ENCODE results near the gene IL18. TPM values are rescaled to one million over a fixed set of nuclear protein-coding genes. Genes with fewer than 3 reads are reported as not detected.
"Not testable (repeated sequence)": the region's sequence is repeated elsewhere in the genome, so short reads cannot be mapped to it uniquely, and the experiment has no call there.

The IL18 gene
- total RNA-seq, 1 experiment from 2014 or later = 61.6 TPM

- peak; percentile 90 for DNase-seq
- H3K9me2 ChIP-seq (replicated peaks; ENCODE audit: low read length) = no peaks in the 10 kb centered on the region
- H3K9ac ChIP-seq (ENCODE audit: low read length) = peak overlapping the region; percentile 82
- no TSS peak for BruUV-seq (replicated peaks)
- peak overlapping the region; percentile 73 for H3K4me3 ChIP-seq (ENCODE audit: low read length)
- no peaks in the 10 kb centered on the region for H3K27me3 ChIP-seq (ENCODE audit: low read length)
- H4K20me1 ChIP-seq (ENCODE audit: low read length) = no peaks in the 10 kb centered on the region
- ATAC-seq = peak; percentile 78
- H3K4me1 ChIP-seq (ENCODE audit: insufficient read depth, low read length) = peaks cover 68% of the 10 kb centered on the region
- no peaks in the 10 kb centered on the region for H3K9me3 ChIP-seq (ENCODE audit: low read length)
- 0 out of 2 replicates have a peak overlapping the region, but pooled peaks have one; percentile 19 for H2AFZ ChIP-seq (ENCODE audit: low read length)
- TF ChIP-seq EZH2 (IDR thresholded peaks at IDR 0.05; ENCODE audit: low read length, unreplicated experiment) (no peak), EZH2phosphoT487 (IDR thresholded peaks at IDR 0.05; ENCODE audit: borderline replicate concordance, low read length) (no peak)
- TF ChIP-seq, protein P1, sequence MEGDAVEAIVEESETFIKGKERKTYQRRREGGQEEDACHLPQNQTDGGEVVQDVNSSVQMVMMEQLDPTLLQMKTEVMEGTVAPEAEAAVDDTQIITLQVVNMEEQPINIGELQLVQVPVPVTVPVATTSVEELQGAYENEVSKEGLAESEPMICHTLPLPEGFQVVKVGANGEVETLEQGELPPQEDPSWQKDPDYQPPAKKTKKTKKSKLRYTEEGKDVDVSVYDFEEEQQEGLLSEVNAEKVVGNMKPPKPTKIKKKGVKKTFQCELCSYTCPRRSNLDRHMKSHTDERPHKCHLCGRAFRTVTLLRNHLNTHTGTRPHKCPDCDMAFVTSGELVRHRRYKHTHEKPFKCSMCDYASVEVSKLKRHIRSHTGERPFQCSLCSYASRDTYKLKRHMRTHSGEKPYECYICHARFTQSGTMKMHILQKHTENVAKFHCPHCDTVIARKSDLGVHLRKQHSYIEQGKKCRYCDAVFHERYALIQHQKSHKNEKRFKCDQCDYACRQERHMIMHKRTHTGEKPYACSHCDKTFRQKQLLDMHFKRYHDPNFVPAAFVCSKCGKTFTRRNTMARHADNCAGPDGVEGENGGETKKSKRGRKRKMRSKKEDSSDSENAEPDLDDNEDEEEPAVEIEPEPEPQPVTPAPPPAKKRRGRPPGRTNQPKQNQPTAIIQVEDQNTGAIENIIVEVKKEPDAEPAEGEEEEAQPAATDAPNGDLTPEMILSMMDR (conservative IDR thresholded peaks at IDR 0.05; ENCODE audit: low read depth, low read length) = no peak
- peak overlapping the region; percentile 95 for H3K27ac ChIP-seq (ENCODE audit: low read length)
- peaks cover 52% of the 10 kb centered on the region for H3K79me2 ChIP-seq (ENCODE audit: low read length)
- ChIA-PET POLR2A (ENCODE audit: unreplicated experiment) (interaction anchor here (0.6 to 0.8 kb wide), 4 partner anchors 9 to 76 kb away, joined by 3 to 11 read pairs (median 4); partner anchors contain the start of genes SDHD and TIMM8B), CTCF (interaction anchor here (0.5 to 0.9 kb wide), 4 partner anchors 12 to 155 kb away, joined by 3 read pairs; partner anchors contain the start of genes BCO2, SDHD and TIMM8B)
- intact Hi-C loops (cut with micrococcal nuclease) = loop anchor here (1.0 to 5.0 kb wide), 2 partner anchors 43 to 64 kb away; partner anchors contain the start of gene PTS
- H3F3A ChIP-seq (ENCODE audit: low read length, unreplicated experiment) = peaks cover 17% of the 10 kb centered on the region
- peak overlapping the region; percentile 88 for H3K4me2 ChIP-seq (ENCODE audit: low read length)
- peaks cover 8% of the 10 kb centered on the region; the same call in 1 of the 2 replicates for H3K36me3 ChIP-seq (ENCODE audit: low read depth, low read length)
These were observed 940 bp downstream of the IL18 start for GRCh38 chr11:112162761-112163546.

GRCh38 chr11:112162200-112162599 lies 1.7 kb downstream of the IL18 start:
- intact Hi-C loops (cut with micrococcal nuclease) = loop anchor here (5.0 kb wide), 1 partner anchor 65 kb away; the partner anchor contains the start of gene PTS
- H3K9me3 ChIP-seq (ENCODE audit: low read length); H3K36me3 ChIP-seq (ENCODE audit: low read depth, low read length); H3K9me2 ChIP-seq (replicated peaks; ENCODE audit: low read length); ATAC-seq; H2AFZ ChIP-seq (ENCODE audit: low read length); DNase-seq; H3K27me3 ChIP-seq (ENCODE audit: low read length); POLR2A ChIA-PET (ENCODE audit: unreplicated experiment); BruUV-seq (replicated peaks); H4K20me1 ChIP-seq (ENCODE audit: low read length); CTCF ChIA-PET: not testable (repeated sequence)
- Histone ChIP-seq H3F3A (ENCODE audit: low read length, unreplicated experiment) (peaks cover 17% of the 10 kb centered on the region), H3K27ac (ENCODE audit: low read length) (peak overlapping the region; percentile 95), H3K4me1 (ENCODE audit: insufficient read depth, low read length) (peaks cover 73% of the 10 kb centered on the region), H3K4me2 (ENCODE audit: low read length) (peak overlapping the region; percentile 88), H3K4me3 (ENCODE audit: low read length) (peak overlapping the region; percentile 73), H3K79me2 (ENCODE audit: low read length) (peaks cover 52% of the 10 kb centered on the region), H3K9ac (ENCODE audit: low read length) (peak overlapping the region; percentile 82)

GRCh38 chr11:112161012-112161411 lies 2.9 kb downstream of the IL18 start:
- H2AFZ ChIP-seq (ENCODE audit: low read length) = no peak overlapping the region
- H3K4me2 ChIP-seq (ENCODE audit: low read length) = peak overlapping the region; percentile 88
- BruUV-seq (replicated peaks) = no TSS peak

More at GRCh38 chr11:112161012-112161411, 2.9 kb downstream of the IL18 start:
- ChIA-PET POLR2A (ENCODE audit: unreplicated experiment) (no interaction called here), CTCF (no interaction called here)
- Histone ChIP-seq H3F3A (ENCODE audit: low read length, unreplicated experiment) (peaks cover 17% of the 10 kb centered on the region), H3K4me3 (ENCODE audit: low read length) (peak overlapping the region; percentile 23; the same call in 1 of the 2 replicates), H3K9ac (ENCODE audit: low read length) (no peak overlapping the region), H3K27me3 (ENCODE audit: low read length) (no peaks in the 10 kb centered on the region), H4K20me1 (ENCODE audit: low read length) (no peaks in the 10 kb centered on the region), H3K9me3 (ENCODE audit: low read length) (no peaks in the 10 kb centered on the region), H3K4me1 (ENCODE audit: insufficient read depth, low read length) (peaks cover 83% of the 10 kb centered on the region), H3K79me2 (ENCODE audit: low read length) (peaks cover 61% of the 10 kb centered on the region), H3K36me3 (ENCODE audit: low read depth, low read length) (peaks cover 8% of the 10 kb centered on the region; the same call in 1 of the 2 replicates), H3K27ac (ENCODE audit: low read length) (peak overlapping the region; percentile 95), H3K9me2 (replicated peaks; ENCODE audit: low read length) (no peaks in the 10 kb centered on the region)
- TF ChIP-seq EZH2phosphoT487 (IDR thresholded peaks at IDR 0.05; ENCODE audit: borderline replicate concordance, low read length) (no peak), EZH2 (IDR thresholded peaks at IDR 0.05; ENCODE audit: low read length, unreplicated experiment) (no peak)
- TF ChIP-seq, protein P1 (conservative IDR thresholded peaks at IDR 0.05; ENCODE audit: low read depth, low read length) = no peak
- ATAC-seq (no peak), DNase-seq (no peak)
- intact Hi-C loops (cut with micrococcal nuclease) = loop anchor here (5.0 kb wide), 1 partner anchor 66 kb away; the partner anchor contains the start of gene PTS
